Sigmoid colon (tissue), 7 donors: ENCODE measurements around the gene C17orf100. TPM values are rescaled to one million over a fixed set of nuclear protein-coding genes. Genes with fewer than 3 reads are reported as not detected.

Source experiments
- DNase-seq: peaks from one replicate; pipeline ENCODE4 v3.0.0-alpha.2; 2019
- H3K27ac ChIP-seq, 4 donors: fragments of 200-600 bp; sonication (generic); one replicate each; pipeline ENCODE4 v1.5.1; 2016 to 2019; ENCODE audit warnings: mild to moderate bottlenecking in 1 of 4
- H3K27me3 ChIP-seq, 3 donors: fragments of 200-600 bp; sonication (generic); one replicate each; pipeline ENCODE4 v1.5.1; 2019; ENCODE audit warnings: mild to moderate bottlenecking in 1 of 3
- H3K36me3 ChIP-seq, 4 donors: fragments of 200-600 bp; sonication (generic); one replicate each; pipeline ENCODE4 v1.5.1; 2016 to 2019
- H3K4me1 ChIP-seq, 4 donors: fragments of 200-600 bp; sonication (generic); one replicate each; pipeline ENCODE4 v1.5.1; 2017 to 2019
- H3K4me3 ChIP-seq, 4 donors: fragments of 200-600 bp; sonication (generic); one replicate each; pipeline ENCODE4 v1.5.1; 2017 to 2019; ENCODE audit warnings: mild to moderate bottlenecking in 2 of 4, moderate library complexity in 1 of 4
- H3K9me3 ChIP-seq, 4 donors: fragments of 200-600 bp in 3 of 4; sonication (generic) in 3 of 4; one replicate each; pipeline versions ENCODE4 v1.5.1 to v1.6.1; 2013 to 2019
- CTCF ChIP-seq, 4 experiments: fragments of 450-650 bp in 3 of 4; fragments of 200-600 bp in 1 of 4; IDR thresholded peaks; one replicate each; pipeline ENCODE4 v1.5.1; 2016 to 2019; ENCODE audit warnings: antibody characterized with exemption in 4 of 4, mild to moderate bottlenecking in 3 of 4, moderate library complexity in 2 of 4
- EP300 ChIP-seq, 4 donors: sonication (generic); formaldehyde crosslinking; IDR thresholded peaks; one replicate each; pipeline ENCODE4 v1.6.1; 2017; ENCODE audit warnings: antibody characterized with exemption in 4 of 4
- POLR2A ChIP-seq, 2 donors: fragments of 450-650 bp; IDR thresholded peaks; one replicate each; pipeline ENCODE4 v1.6.1; 2016; ENCODE audit warnings: antibody characterized with exemption in 2 of 2, mild to moderate bottlenecking in 2 of 2, moderate library complexity in 2 of 2
- POLR2AphosphoS5 ChIP-seq, 4 donors: sonication (generic); formaldehyde crosslinking; IDR thresholded peaks; one replicate each; pipeline ENCODE4 v1.6.1; 2017; ENCODE audit warnings: antibody characterized with exemption in 4 of 4
- WGBS, 2 donors: extraction: QIAGEN DNeasy Blood & Tissue Kit; methylation state at CpG; one replicate each; pipeline ENCODE4 v1.1.7; 2013; 5-methylcytosine and 5-hydroxymethylcytosine counted together
- intact Hi-C: fragments of 100-400 bp; cut with DNase I; formaldehyde crosslinking; loops from one replicate; pipeline ENCODE4 v1.15.1; 2023
- polyA plus RNA-seq, 3 donors: library from polyadenylated mRNA; stranded (reverse); fragments of 200-250 nt; gene quantifications; one replicate each; pipeline ENCODE4 v1.2.3, GENCODE V29; 2013
- total RNA-seq, 4 donors: library from RNA; depleted of rRNA; stranded (reverse); fragments of >200 nt; gene quantifications; one replicate each; pipeline ENCODE4 v1.1.0, GENCODE V29; 2016
- donor health status: healthy with polysubstance abuse.
- donor health status: Bipolar disorder and iron deficiency.
- donor health status: healthy.

Gene C17orf100
- total and polyA plus RNA-seq, 7 donors = 0.81 to 4.2 (median 2.1) TPM

- H3K27ac ChIP-seq = no peak overlapping the region
- DNase-seq = peak; percentile 89
Observed at GRCh38 chr17:6666077-6666521, 14.5 kb downstream of the C17orf100 start.

GRCh38 chr17:6666557-6666956 lies 15.0 kb downstream of the C17orf100 start:
- no peak for TF ChIP-seq CTCF (IDR thresholded peaks at IDR 0.05)
- no peak for TF ChIP-seq POLR2A (IDR thresholded peaks at IDR 0.05)
- DNase-seq = no peak
- intact Hi-C loops = loop anchor here (2.0 to 5.0 kb wide), 3 partner anchors 176 to 336 kb away; no protein-coding TSS in a partner anchor
- H3K27me3 ChIP-seq = peaks cover 0 to 12% (median 0%) of the 10 kb centered on the region in 3 donors
- H3K4me1 ChIP-seq = no peaks in the 10 kb centered on the region
- no peaks in the 10 kb centered on the region for H3K9me3 ChIP-seq
- WGBS, 2 donors = 66 to 87% methylated on average over 6 of the region's 6 CpGs
- no peaks in the 10 kb centered on the region for H3K36me3 ChIP-seq
- H3K4me3 ChIP-seq = no peak overlapping the region
- no peak overlapping the region for H3K27ac ChIP-seq

More at GRCh38 chr17:6666077-6666521, 14.5 kb downstream of the C17orf100 start:
- intact Hi-C loops = loop anchor here (2.0 to 5.0 kb wide), 3 partner anchors 177 to 336 kb away; no protein-coding TSS in a partner anchor
- Histone ChIP-seq H3K27me3 (peaks cover 0 to 14% (median 0%) of the 10 kb centered on the region in 3 donors), H3K9me3 (no peaks in the 10 kb centered on the region), H3K4me1 (no peaks in the 10 kb centered on the region), H3K4me3 (no peak overlapping the region), H3K36me3 (no peaks in the 10 kb centered on the region)
- WGBS, 2 donors = 5 to 18% methylated on average over 9 of the region's 9 CpGs
- TF ChIP-seq EP300 (IDR thresholded peaks at IDR 0.05) = no peak
- no peak for TF ChIP-seq POLR2AphosphoS5 (IDR thresholded peaks at IDR 0.05)
- peak; percentile 72 to 82 (median 80) for TF ChIP-seq CTCF (IDR thresholded peaks at IDR 0.05)

GRCh38 chr17:6667516-6667915 lies 16.0 kb downstream of the C17orf100 start:
- Histone ChIP-seq H3K9me3 (no peaks in the 10 kb centered on the region), H3K4me3 (no peak overlapping the region), H3K27ac (no peak overlapping the region), H3K4me1 (no peaks in the 10 kb centered on the region), H3K36me3 (no peaks in the 10 kb centered on the region), H3K27me3 (peaks cover 0 to 6% (median 0%) of the 10 kb centered on the region in 3 donors)
- intact Hi-C loops = loop anchor here (2.0 to 5.0 kb wide), 3 partner anchors 175 to 335 kb away; no protein-coding TSS in a partner anchor
- WGBS, 2 donors = 57 to 75% methylated on average over 6 of the region's 6 CpGs
- no peak for DNase-seq
- no peak for TF ChIP-seq POLR2A (IDR thresholded peaks at IDR 0.05)
- TF ChIP-seq CTCF (IDR thresholded peaks at IDR 0.05) = no peak
- TF ChIP-seq EP300 (IDR thresholded peaks at IDR 0.05) = no peak
- no peak for TF ChIP-seq POLR2AphosphoS5 (IDR thresholded peaks at IDR 0.05)

- Histone ChIP-seq H3K4me1 (no peaks in the 10 kb centered on the region), H3K27me3 (peaks cover 0 to 6% (median 0%) of the 10 kb centered on the region in 3 donors), H3K9me3 (no peaks in the 10 kb centered on the region), H3K27ac (no peak overlapping the region), H3K4me3 (no peak overlapping the region), H3K36me3 (no peaks in the 10 kb centered on the region)
- TF ChIP-seq POLR2A (IDR thresholded peaks at IDR 0.05) = no peak
- no peak for TF ChIP-seq EP300 (IDR thresholded peaks at IDR 0.05)
- no peak for TF ChIP-seq CTCF (IDR thresholded peaks at IDR 0.05)
- no peak for TF ChIP-seq POLR2AphosphoS5 (IDR thresholded peaks at IDR 0.05)
- no peak for DNase-seq
- intact Hi-C loops = loop anchor here (5.0 kb wide), 2 partner anchors 244 to 334 kb away; no protein-coding TSS in a partner anchor
- WGBS, 2 donors = 92% methylated on average over 17 of the region's 17 CpGs
Observed at GRCh38 chr17:6668219-6668618, 16.7 kb downstream of the C17orf100 start.
